Measurements from ENCODE around the gene DNAH2.

DNAH2 gene

DNA sequence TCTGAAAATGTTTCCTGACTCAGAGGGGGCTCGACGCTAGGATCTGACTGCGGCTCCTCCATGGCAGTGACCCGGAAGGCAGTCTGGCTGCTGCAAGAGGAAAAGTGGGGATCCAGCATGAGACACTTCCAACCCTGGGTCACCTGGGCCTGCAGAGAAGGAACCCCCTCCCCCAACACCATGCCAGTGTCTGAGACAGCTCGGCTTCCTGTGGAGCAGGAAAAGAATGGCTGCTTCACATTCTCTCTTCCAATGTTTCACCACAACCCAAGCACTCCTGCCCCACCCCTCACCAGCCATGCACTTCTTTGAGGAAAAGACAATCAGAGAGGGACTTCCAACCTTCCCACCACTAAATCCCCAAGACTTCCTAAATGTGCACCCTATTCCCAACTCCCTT lies 41.0 kb upstream of the DNAH2 start:
- H3K27ac ChIP-seq = no peak overlapping the region
- no peak for DNase-seq
- H3K27me3 ChIP-seq = no peaks in the 10 kb centered on the region
- peaks cover 43 to 51% (median 48%) of the 10 kb centered on the region in 3 donors for H3K36me3 ChIP-seq
- H3K4me3 ChIP-seq = no peak overlapping the region
- intact Hi-C loops (cut with DNase I; ENCODE audit: low total_unique reads) = loop anchor here (10.0 kb wide), 1 partner anchor 1898 kb away; the partner anchor contains the start of genes CFAP52 and STX8
- no peaks in the 10 kb centered on the region for H3K4me1 ChIP-seq
- TF ChIP-seq, protein P1, sequence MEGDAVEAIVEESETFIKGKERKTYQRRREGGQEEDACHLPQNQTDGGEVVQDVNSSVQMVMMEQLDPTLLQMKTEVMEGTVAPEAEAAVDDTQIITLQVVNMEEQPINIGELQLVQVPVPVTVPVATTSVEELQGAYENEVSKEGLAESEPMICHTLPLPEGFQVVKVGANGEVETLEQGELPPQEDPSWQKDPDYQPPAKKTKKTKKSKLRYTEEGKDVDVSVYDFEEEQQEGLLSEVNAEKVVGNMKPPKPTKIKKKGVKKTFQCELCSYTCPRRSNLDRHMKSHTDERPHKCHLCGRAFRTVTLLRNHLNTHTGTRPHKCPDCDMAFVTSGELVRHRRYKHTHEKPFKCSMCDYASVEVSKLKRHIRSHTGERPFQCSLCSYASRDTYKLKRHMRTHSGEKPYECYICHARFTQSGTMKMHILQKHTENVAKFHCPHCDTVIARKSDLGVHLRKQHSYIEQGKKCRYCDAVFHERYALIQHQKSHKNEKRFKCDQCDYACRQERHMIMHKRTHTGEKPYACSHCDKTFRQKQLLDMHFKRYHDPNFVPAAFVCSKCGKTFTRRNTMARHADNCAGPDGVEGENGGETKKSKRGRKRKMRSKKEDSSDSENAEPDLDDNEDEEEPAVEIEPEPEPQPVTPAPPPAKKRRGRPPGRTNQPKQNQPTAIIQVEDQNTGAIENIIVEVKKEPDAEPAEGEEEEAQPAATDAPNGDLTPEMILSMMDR (IDR thresholded peaks at IDR 0.05) = no peak
- peaks cover 0 to 9% (median 0%) of the 10 kb centered on the region in 3 donors for H3K9me3 ChIP-seq

- Histone ChIP-seq H3K36me3 (peaks cover 35 to 41% (median 39%) of the 10 kb centered on the region in 3 donors), H3K27me3 (no peaks in the 10 kb centered on the region), H3K27ac (no peak overlapping the region), H3K9me3 (peaks cover 0 to 9% (median 0%) of the 10 kb centered on the region in 3 donors), H3K4me1 (no peaks in the 10 kb centered on the region), H3K4me3 (no peak overlapping the region)
- intact Hi-C loops (cut with DNase I; ENCODE audit: low total_unique reads) = loop anchor here (10.0 kb wide), 1 partner anchor 1897 kb away; the partner anchor contains the start of genes CFAP52 and STX8
- DNase-seq = no peak
- TF ChIP-seq, protein P1 (IDR thresholded peaks at IDR 0.05) = no peak
Observed at GRCh38 chr17:7677388-7678067, 40.0 kb upstream of the DNAH2 start.

DNA sequence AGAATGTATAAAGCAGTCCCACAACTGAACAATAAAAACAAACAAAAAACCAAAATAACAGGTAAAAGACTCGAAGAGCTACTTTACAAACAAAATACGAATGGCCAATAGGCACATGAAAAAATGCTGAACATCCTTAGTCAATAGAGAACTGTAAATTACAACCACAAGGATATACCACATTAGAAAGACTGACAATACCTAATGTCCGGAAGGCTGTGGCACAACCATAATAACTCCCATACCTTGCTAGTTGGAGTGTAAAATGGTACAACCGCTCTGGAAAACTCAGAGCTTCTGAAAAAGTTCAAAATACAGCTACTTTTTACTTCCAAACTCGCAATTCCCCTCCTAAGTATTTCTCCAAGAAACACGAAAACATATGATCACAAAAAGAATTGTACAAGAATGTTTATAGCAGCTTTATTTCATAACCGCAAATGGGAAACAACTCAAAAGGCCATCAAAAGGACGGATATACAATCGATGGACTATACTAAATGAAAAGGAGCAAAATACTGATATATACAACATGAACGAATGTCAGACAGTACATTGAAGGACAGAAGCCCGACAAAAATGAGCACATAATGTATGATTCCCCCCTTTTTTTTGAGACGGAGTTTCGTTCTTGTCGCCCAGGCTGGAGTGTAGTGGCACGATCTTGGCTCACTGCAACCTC lies 32.6 kb upstream of the DNAH2 start:
- Histone ChIP-seq H3K4me1 (peaks cover 0 to 33% (median 21%) of the 10 kb centered on the region in 4 donors), H3K4me3 (peak overlapping the region; percentile 82 to 87), H3K27ac (peak overlapping the region; percentile 93 to 94), H3K36me3 (no peaks in the 10 kb centered on the region), H3K27me3 (no peaks in the 10 kb centered on the region), H3K9me3 (no peaks in the 10 kb centered on the region)
- DNase-seq = no peak
- TF ChIP-seq, protein P1 (IDR thresholded peaks at IDR 0.05) = no peak
- intact Hi-C loops (cut with DNase I; ENCODE audit: low total_unique reads) = loop anchor here (5.0 kb wide), 1 partner anchor 58 kb away; the partner anchor contains the start of gene SAT2

- TF ChIP-seq, protein P1 (IDR thresholded peaks at IDR 0.05) = no peak
- intact Hi-C loops (cut with DNase I; ENCODE audit: low total_unique reads) = loop anchor here (5.0 kb wide), 1 partner anchor 58 kb away; the partner anchor contains the start of gene SAT2
- H3K36me3 ChIP-seq = no peaks in the 10 kb centered on the region
Observed at GRCh38 chr17:7685533-7686221, 31.9 kb upstream of the DNAH2 start.

More at GRCh38 chr17:7685533-7686221, 31.9 kb upstream of the DNAH2 start:
- DNase-seq = peak; percentile 91 to 96
- Histone ChIP-seq H3K9me3 (no peaks in the 10 kb centered on the region), H3K27ac (peak overlapping the region; percentile 93 to 94), H3K4me3 (peak overlapping the region; percentile 82 to 87), H3K27me3 (no peaks in the 10 kb centered on the region), H3K4me1 (peaks cover 0 to 33% (median 21%) of the 10 kb centered on the region in 4 donors)

Measured in tibial artery (tissue), 4 donors.